ENCODE data around the gene LY6G5B.

GRCh38 chr6:31711233-31711632 is 41.5 kb downstream of the LY6G5B start:
- TF ChIP-seq CTCF (IDR thresholded peaks at IDR 0.05; ENCODE audit: low read length) (no peak), EZH2 (IDR thresholded peaks at IDR 0.05; ENCODE audit: borderline replicate concordance, low read length) (no peak)

All from OCI-LY1 (cell line).